Lung microvascular endothelial cell (primary cell): ENCODE results near the gene ARL15. TPM values are rescaled to one million over a fixed set of nuclear protein-coding genes. Genes with fewer than 3 reads are reported as not detected.

ENCODE experiments used
- DNase-seq, 2 donors: peaks; one replicate each; pipeline versions ENCODE4 v3.0.0 to v3.0.0-alpha.2; 2010; ENCODE audit warnings: low read depth in 2 of 2
- total RNA-seq: library from RNA; depleted of rRNA; stranded (reverse); fragments of >200 nt; gene quantifications from 2 replicates; pipeline ENCODE4 v1.2.1, GENCODE V29; 2014

Gene ARL15
- total RNA-seq, 1 donor from 2014 or later = 44.6 TPM

- DNase-seq = no peak
Measured at GRCh38 chr5:54214722-54215121, 95.7 kb downstream of the ARL15 start.

DNA sequence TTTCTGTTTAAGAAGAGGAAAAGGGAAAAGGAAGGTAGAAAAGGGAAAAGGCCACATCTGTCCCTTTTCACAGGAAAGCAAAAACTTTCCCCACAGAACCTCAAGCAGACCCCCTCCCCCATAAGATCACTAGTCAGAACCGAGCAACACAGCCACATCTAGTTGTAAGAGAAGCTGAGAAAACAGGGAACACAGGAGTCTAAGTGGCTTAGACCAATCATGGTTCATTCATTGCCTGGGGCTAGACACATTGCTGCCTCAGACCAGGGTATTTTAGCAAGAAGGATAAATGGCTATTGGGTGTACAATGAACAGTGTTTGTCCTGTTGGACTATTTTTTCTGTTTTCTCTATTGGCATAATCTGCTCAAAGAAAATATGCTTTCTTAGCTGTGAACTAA lies 98.0 kb downstream of the ARL15 start:
- no peak for DNase-seq

GRCh38 chr5:54211912-54212311 lies 98.5 kb downstream of the ARL15 start:
- DNase-seq = no peak

- no peak for DNase-seq
Measured at GRCh38 chr5:54207566-54207965, 102.8 kb downstream of the ARL15 start.

GRCh38 chr5:54206580-54207229 lies 103.7 kb downstream of the ARL15 start:
- DNase-seq = no peak

GRCh38 chr5:54205918-54206317 lies 104.5 kb downstream of the ARL15 start:
- no peak for DNase-seq

- no peak for DNase-seq
Measured at GRCh38 chr5:54205453-54205852, 104.9 kb downstream of the ARL15 start.

DNA sequence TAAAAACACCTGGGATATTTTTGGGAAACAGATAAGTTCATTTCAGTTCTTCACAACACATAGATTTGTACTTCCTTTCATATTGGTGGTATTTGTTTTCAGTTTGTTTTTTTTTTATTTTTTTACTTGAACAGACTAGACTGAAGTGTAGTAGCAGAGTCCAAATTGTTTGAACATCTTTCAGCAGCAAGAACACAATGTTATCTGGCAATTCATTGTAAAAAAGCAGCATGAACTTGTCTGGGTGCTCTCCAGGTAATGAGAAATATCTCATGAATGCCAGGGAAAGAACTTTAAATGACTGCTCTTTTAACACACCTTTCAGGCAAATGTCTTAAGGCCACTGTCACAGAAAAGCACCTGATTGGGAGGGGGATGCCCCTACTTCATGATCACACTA lies 113.4 kb downstream of the ARL15 start:
- no peak for DNase-seq

DNA sequence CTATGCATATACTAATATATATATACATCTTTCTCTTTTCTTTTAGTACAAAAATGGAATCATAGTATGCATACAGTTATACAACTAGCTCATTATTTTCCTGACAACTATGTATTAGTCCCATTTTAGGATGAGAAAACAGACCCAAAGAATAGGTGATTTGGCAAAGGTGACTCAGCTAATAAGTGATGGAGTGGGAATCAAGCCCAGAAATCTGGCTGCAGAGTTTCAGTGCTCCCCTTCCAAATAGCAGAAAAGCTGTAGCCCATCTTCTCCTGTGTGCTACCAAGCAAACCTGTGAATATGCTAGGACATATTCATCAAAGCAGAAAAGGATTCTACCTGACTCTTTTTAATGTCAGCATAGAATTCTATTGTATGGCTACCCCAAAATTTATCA lies 114.7 kb downstream of the ARL15 start:
- no peak for DNase-seq

- no peak for DNase-seq
Measured at GRCh38 chr5:54194318-54194717, 116.1 kb downstream of the ARL15 start.

DNA sequence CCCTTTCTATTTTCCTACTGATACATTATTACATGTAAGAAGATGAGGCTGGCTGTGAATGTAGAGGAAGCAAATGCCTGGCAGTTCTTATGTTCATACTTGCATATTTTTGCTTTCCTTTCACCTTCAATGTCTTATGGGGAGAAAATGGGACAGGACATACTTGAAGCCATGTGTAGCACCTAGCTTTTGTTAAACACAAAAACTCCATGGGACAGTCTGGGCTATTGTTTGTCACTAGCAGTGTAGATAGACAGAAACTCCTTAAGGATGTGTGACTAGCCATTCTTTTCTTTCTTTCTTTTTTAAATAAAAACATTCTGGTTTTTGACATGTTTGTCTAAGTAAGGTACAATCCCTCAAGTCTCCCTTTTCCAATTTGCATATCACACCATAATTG lies 122.7 kb downstream of the ARL15 start:
- no peak for DNase-seq

GRCh38 chr5:54186912-54187445 lies 123.4 kb downstream of the ARL15 start:
- DNase-seq = no peak

- no peak for DNase-seq
Measured at GRCh38 chr5:54186108-54186507, 124.3 kb downstream of the ARL15 start.

GRCh38 chr5:54184806-54185205 lies 125.6 kb downstream of the ARL15 start:
- no peak for DNase-seq

GRCh38 chr5:54180630-54181031 lies 129.7 kb downstream of the ARL15 start:
- DNase-seq = no peak

- no peak for DNase-seq
Measured at GRCh38 chr5:54178991-54179390, 131.4 kb downstream of the ARL15 start.

DNA sequence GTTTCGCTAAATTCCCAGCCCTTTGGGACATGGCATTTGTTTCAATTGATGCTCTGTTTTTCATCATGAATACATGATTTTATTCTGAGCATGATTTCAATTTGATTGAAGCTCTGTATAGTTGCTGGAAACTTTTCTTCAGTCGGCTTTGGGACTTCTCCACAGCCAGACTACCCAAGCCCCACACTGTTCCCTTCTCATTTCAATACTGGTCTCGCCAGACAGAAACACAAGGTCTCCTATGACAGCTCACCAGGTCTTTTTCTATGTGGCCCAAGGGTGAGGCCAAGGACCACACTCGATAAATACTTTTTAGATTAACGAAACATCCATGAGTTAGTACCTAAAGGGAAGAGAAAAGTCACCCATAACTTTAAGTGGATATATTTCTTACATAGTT lies 132.2 kb downstream of the ARL15 start:
- DNase-seq = no peak

DNA sequence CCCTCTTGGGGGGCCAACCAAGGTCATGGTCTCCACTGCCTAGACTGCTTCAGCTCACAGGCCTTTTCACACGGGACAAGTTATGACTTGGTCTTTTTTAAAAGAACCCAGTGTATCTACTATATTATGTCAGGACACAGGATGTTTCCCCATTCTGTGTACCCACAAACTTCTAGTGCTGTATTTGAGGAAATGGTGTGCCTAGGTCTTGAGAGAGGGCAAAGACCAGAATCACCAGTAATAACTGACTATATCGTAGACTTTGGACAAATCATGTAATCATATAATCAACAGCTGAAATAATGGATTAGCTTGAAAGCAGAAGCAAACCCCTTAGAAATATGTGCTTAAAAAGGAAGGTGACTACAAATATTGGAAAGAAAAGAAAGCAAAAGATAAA lies 133.3 kb downstream of the ARL15 start:
- DNase-seq = no peak

GRCh38 chr5:54176066-54176830 lies 134.1 kb downstream of the ARL15 start:
- no peak for DNase-seq

DNA sequence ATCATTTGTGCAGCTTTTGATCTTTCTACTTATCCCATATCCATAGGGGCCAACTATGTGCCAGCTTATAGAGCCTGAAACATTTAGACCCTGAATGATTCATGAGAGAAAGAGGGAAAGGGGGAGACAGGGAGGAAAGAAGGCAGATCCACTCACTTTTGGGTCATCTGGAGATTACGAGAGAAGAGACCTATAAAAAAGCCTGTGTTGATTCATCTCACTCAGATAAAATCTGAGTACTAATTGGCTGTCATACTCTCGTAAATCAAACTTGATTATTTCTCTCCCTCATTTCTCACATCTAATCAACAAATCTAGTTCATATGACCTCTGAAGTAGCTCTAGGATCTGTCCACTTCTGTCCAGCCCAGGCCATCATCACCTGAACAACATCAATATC lies 137.1 kb downstream of the ARL15 start:
- no peak for DNase-seq

DNA sequence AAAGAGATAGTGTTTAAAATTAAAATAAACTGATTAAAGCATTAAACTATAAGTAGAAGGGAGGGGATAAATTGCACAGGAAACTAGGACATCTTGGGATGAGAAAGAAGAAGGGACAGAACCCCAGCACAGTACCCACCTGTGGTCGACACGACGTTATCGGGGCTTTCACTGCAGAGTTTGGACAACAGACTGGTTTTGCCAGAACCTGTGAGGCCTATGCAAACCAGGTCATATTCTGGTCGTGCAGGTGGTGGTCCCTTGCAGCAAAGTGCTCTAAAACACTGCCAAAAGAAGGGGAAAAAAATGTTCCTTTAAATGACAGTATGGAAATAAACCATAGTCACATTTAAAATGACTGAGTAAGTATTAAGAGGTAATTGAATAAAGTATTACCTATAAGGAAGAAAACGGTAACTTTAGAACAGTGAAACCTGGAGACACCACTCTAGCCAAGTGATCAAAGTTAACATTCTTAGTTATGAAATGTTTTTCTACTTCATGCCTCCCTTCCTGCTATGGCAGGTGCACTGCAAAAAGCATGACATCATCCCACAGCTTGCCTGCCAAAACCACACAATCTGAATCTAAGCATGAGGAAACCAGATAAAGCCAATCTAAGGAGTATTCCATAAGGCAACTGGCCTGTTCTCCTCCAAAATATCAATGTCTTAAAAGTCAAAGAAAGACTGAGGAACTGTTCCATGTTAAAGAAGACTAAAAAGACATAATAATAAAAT lies 138.6 kb downstream of the ARL15 start:
- DNase-seq = peak; percentile 38 to 68

DNA sequence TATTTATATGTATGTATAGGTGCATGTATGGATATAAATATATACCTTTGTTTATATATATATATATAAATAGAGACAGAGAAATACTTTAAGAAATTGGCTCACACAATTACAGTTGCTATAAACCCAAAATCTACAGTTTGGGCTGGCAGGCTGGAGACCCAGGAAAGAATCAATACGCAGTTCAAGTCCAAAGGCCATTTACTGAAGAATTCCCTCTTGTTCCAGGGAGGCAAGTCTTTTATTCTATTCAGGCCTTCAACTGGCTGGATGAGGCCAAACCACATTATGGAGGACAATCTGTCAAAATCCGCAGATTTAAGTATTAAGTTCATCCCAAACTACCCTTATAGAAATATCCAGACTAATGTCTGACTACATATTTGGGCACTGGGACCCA lies 144.7 kb downstream of the ARL15 start:
- DNase-seq = no peak
